Smooth muscle cell of the pulmonary artery (primary cell): ENCODE results near the gene PRR36. TPM values are rescaled to one million over a fixed set of nuclear protein-coding genes. Genes with fewer than 3 reads are reported as not detected.

ENCODE experiments used
- total RNA-seq: library from RNA; depleted of rRNA; stranded (reverse); fragments of >200 nt; gene quantifications from 2 replicates; pipeline ENCODE4 v1.2.3, GENCODE V29; 2014

The PRR36 gene
- total RNA-seq = 0.10 TPM in 1 of 2 replicates, not detected in the other

GRCh38 chr19:7874076-7874896 lies at the start of gene PRR36:
Gene PRR36 (minus strand): TSS chr19:7874390. CDS start chr19:7873689, 701 bp downstream.

GRCh38 chr19:7919610-7920518 lies 45.7 kb upstream of the PRR36 start, which contains the start of gene SNAPC2:
Gene SNAPC2 (plus strand): TSS chr19:7920338. CDS start chr19:7920367, 29 bp downstream.

GRCh38 chr19:7914598-7915045 lies 40.4 kb upstream of the PRR36 start, which contains the start of gene TGFBR3L:
Gene TGFBR3L (plus strand): TSS chr19:7914830.

DNA sequence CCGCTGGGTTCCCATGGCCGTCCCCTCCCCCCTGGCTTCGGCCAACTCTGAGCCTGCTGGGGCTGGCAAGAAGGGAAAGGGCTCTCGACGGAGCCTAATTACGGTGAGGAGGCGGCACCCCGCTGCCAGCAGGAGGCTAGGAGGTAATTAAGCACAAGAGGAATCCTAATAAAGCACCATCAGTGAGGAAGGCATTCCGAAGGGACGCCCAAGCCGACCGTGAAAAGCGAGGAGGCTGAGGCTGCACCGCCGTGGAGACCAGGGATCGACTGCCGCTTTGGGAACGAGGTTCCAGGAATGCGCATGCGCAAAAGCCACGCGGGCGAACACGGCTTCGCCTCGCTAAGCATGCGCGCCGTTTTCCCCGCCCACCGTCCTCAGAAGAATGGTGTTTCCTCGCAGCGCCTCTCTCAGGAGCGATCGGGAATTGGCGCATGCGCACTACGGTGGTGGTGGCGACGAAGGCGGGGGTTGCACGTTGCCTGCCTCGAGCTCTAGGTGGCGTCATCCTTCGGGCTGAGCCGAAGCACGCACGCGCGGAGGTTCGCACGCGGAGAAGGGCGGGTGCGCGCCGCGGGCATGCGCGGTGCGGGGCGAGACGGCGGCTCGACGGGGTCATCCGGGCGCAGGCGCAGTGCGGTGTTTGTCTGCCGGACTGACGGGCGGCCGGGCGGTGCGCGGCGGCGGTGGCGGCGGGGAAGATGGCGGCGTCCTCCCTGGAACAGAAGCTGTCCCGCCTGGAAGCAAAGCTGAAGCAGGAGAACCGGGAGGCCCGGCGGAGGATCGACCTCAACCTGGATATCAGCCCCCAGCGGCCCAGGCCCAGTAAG lies 29.3 kb upstream of the PRR36 start, which contains the start of gene MAP2K7:
TSS of gene MAP2K7 (plus strand) at position 634 of the 830 bp plus-strand sequence. CDS start at position 702, 68 bp downstream.

GRCh38 chr19:7888145-7888825 lies 14.1 kb upstream of the PRR36 start, which contains the start of gene LRRC8E:
Gene LRRC8E (plus strand): TSS chr19:7888510. CDS start chr19:7895604, 7,094 bp downstream.

GRCh38 chr19:7829561-7830271 lies 44.5 kb downstream of the PRR36 start, which contains the start of gene EVI5L:
Gene EVI5L (plus strand): TSS chr19:7830218. CDS start chr19:7846543, 16,325 bp downstream.

Other genes with a start within 250 kb of the PRR36 start
- 36.1 and 40.1 TPM in 2 replicates for gene XAB2, start 244.8 kb downstream of the PRR36 start, total RNA-seq
- gene PET100, start 244.6 kb downstream of the PRR36 start, total RNA-seq = 4.7 and 9.1 TPM in 2 replicates
- gene PCP2, start 240.7 kb downstream of the PRR36 start, total RNA-seq = not detected in 2 replicates
- 5.4 and 14.9 TPM in 2 replicates for gene STXBP2, start 237.3 kb downstream of the PRR36 start, total RNA-seq
- not detected in 2 replicates for gene RETN, start 205.3 kb downstream of the PRR36 start, total RNA-seq
- gene MCEMP1, start 197.3 kb downstream of the PRR36 start, total RNA-seq = not detected in 2 replicates
- 64.4 and 67.2 TPM in 2 replicates for gene TRAPPC5, start 193.6 kb downstream of the PRR36 start, total RNA-seq
- not detected in 2 replicates for gene FCER2, start 172.3 kb downstream of the PRR36 start, total RNA-seq
- gene CLEC4G, start 142.3 kb downstream of the PRR36 start, total RNA-seq = not detected in 2 replicates
- gene CD209, start 126.9 kb downstream of the PRR36 start, total RNA-seq = not detected in 2 replicates
- gene CLEC4M, start 111.1 kb downstream of the PRR36 start, total RNA-seq = not detected in 2 replicates
- 22.3 and 22.4 TPM in 2 replicates for gene EVI5L, start 44.2 kb downstream of the PRR36 start, total RNA-seq
- gene LRRC8E, start 14.1 kb upstream of the PRR36 start, total RNA-seq = 3.1 and 3.8 TPM in 2 replicates
- gene MAP2K7, start 29.5 kb upstream of the PRR36 start, total RNA-seq = 17.1 and 17.7 TPM in 2 replicates
- 1.6 and 5.6 TPM in 2 replicates for gene TGFBR3L, start 40.4 kb upstream of the PRR36 start, total RNA-seq
- 14.9 and 19.0 TPM in 2 replicates for gene SNAPC2, start 45.9 kb upstream of the PRR36 start, total RNA-seq
- 2.5 and 7.4 TPM in 2 replicates for gene CTXN1, start 51.7 kb upstream of the PRR36 start, total RNA-seq
- gene TIMM44, start 69.3 kb upstream of the PRR36 start, total RNA-seq = 24.8 and 36.8 TPM in 2 replicates
- 59.9 and 67.5 TPM in 2 replicates for gene ELAVL1, start 131.3 kb upstream of the PRR36 start, total RNA-seq
- gene CCL25, start 178.4 kb upstream of the PRR36 start, total RNA-seq = not detected in 2 replicates